ENCODE measurements around the gene FGD3. TPM values are rescaled to one million over a fixed set of nuclear protein-coding genes. Genes with fewer than 3 reads are reported as not detected.

Gene FGD3
- total RNA-seq, 1 experiment from 2014 or later = 1.8 TPM

DNA sequence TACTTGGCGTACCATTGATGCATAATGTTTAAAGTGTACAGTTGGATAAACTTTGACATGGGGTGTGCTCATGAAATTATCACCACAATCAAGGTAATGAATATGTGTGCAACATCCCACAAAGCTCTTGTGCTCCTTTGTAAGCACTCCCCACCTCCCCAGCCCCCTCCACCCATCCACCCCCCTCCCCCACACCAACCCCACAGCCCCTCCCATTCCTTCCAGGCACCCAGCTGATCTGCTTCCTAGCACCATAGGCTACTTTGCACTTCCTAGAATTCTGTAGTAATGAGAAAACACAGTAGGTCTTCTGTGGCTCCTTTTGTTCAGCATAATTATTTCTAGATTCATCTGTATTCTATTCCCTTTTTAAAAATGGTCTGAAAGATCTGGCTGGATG, 24.5 kb downstream of the FGD3 start:
- H3K9me3 ChIP-seq (ENCODE audit: control insufficient read depth, low read depth, low read length) = no peaks in the 10 kb centered on the region
- H2BK120ac ChIP-seq (ENCODE audit: low read depth, low read length, poor library complexity, severe bottlenecking) = no peak overlapping the region
- no peak overlapping the region for H3K18ac ChIP-seq (ENCODE audit: insufficient read length, low read depth, low read length)
- Mint-ChIP-seq H3K27ac (peak overlapping the region in 2 of 3 experiments; percentile 18 to 81; a peak in 3 of 7 replicates), H3K4me3 (no peak overlapping the region), H3K36me3 (ENCODE audit: insufficient read depth in 1 of 3, low read depth in 3 of 3) (no peaks in the 10 kb centered on the region; a peak in 2 of 7 replicates), H3K4me1 (peaks cover 43 to 56% of the 10 kb centered on the region in 2 experiments), H3K27me3 (ENCODE audit: low read depth) (no peaks in the 10 kb centered on the region; the same call in 1 of the 2 replicates), H3K9me3 (no peaks in the 10 kb centered on the region; a peak in 1 of 5 replicates)
- no peak overlapping the region for H3K23ac ChIP-seq (ENCODE audit: insufficient read length, low read depth, low read length)
- H2AFZ ChIP-seq (ENCODE audit: low read length) = no peak overlapping the region
- no peaks in the 10 kb centered on the region for H4K20me1 ChIP-seq (ENCODE audit: control insufficient read depth, insufficient read depth, insufficient read length)
- no peaks in the 10 kb centered on the region for H3K23me2 ChIP-seq (ENCODE audit: insufficient read length, low read depth, low read length, poor library complexity, severe bottlenecking)
- H3K14ac ChIP-seq (ENCODE audit: insufficient read depth, low read length) = no peak overlapping the region
- no peak overlapping the region for H3T11ph ChIP-seq (ENCODE audit: low read length)
- H3K56ac ChIP-seq (ENCODE audit: insufficient read length, low read depth, low read length) = no peak overlapping the region
- H2BK12ac ChIP-seq (ENCODE audit: insufficient read length, low read depth, low read length) = no peak overlapping the region
- no peak overlapping the region for H2BK20ac ChIP-seq (ENCODE audit: low read depth, low read length, poor library complexity, severe bottlenecking)
- H3K79me2 ChIP-seq (ENCODE audit: insufficient read depth, low read length) = no peaks in the 10 kb centered on the region
- WGBS (ENCODE audit: extremely low coverage, insufficient read length, low lambda C conversion rate) = no CpG with 5 or more reads among the region's 1 CpG
- H3K4me2 ChIP-seq (ENCODE audit: insufficient read depth, insufficient read length, low read length) = no peak overlapping the region
- no peak overlapping the region for H3K27ac ChIP-seq (ENCODE audit: insufficient read length, low read depth, low read length)
- H4K8ac ChIP-seq (replicated peaks; ENCODE audit: insufficient read length, low read depth, low read length) = no peak overlapping the region
- no peaks in the 10 kb centered on the region for H3K27me3 ChIP-seq (ENCODE audit: insufficient read depth, low read length)
- TF ChIP-seq, protein P1, sequence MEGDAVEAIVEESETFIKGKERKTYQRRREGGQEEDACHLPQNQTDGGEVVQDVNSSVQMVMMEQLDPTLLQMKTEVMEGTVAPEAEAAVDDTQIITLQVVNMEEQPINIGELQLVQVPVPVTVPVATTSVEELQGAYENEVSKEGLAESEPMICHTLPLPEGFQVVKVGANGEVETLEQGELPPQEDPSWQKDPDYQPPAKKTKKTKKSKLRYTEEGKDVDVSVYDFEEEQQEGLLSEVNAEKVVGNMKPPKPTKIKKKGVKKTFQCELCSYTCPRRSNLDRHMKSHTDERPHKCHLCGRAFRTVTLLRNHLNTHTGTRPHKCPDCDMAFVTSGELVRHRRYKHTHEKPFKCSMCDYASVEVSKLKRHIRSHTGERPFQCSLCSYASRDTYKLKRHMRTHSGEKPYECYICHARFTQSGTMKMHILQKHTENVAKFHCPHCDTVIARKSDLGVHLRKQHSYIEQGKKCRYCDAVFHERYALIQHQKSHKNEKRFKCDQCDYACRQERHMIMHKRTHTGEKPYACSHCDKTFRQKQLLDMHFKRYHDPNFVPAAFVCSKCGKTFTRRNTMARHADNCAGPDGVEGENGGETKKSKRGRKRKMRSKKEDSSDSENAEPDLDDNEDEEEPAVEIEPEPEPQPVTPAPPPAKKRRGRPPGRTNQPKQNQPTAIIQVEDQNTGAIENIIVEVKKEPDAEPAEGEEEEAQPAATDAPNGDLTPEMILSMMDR (conservative IDR thresholded peaks at IDR 0.05) = no peak
- H3K4ac ChIP-seq (ENCODE audit: low read depth, low read length) = no peak overlapping the region
- no peak overlapping the region for H2BK15ac ChIP-seq (ENCODE audit: low read depth, low read length)
- no peak overlapping the region for H3K9ac ChIP-seq (ENCODE audit: extremely low read depth, insufficient read length, low read length)
- no peak overlapping the region for H2AK5ac ChIP-seq (ENCODE audit: insufficient read length, low read length)
- no peak for DNase-seq
- no peak overlapping the region for H4K91ac ChIP-seq (ENCODE audit: insufficient read length, low read depth, low read length)
- H2BK5ac ChIP-seq (ENCODE audit: insufficient read length, low read length) = no peak overlapping the region
- no peaks in the 10 kb centered on the region for H3K79me1 ChIP-seq (ENCODE audit: insufficient read depth, low read depth, low read length, poor library complexity, severe bottlenecking)
- H3K4me1 ChIP-seq (ENCODE audit: insufficient read depth, low read length) = peaks cover 11% of the 10 kb centered on the region
- H4K5ac ChIP-seq (ENCODE audit: insufficient read length, low read depth, low read length) = no peak overlapping the region
